Natural killer cell (primary cell): Measurements from ENCODE around the gene PAH. TPM values are rescaled to one million over a fixed set of nuclear protein-coding genes. Genes with fewer than 3 reads are reported as not detected.
A peak's percentile ranks its signal among the peaks of the same experiment; 100 is the strongest.

ENCODE experiments used
- ATAC-seq, 3 donors: fragments of 150-1000 bp in 2 of 3; fragments of 200-7000 bp in 1 of 3; cut with Tn5 transposase; 1 replicate in 1 of 3; 2 replicates in 2 of 3; pipeline ENCODE4 v1.10.0; 2021; ENCODE audit warnings: mild to moderate bottlenecking in 2 of 3, moderate library complexity in 2 of 3
- DNase-seq, 2 donors: peaks; one replicate each; pipeline versions ENCODE4 v3.0.0 to v3.0.0-alpha.2; 2013 to 2021; ENCODE audit warnings: mixed read lengths in 1 of 2
- H3K27ac ChIP-seq: one replicate; pipeline ENCODE4 v1.5.1; 2013; ENCODE audit warnings: mild to moderate bottlenecking, low read length
- H3K27me3 ChIP-seq: one replicate; pipeline ENCODE4 v1.6.1; 2013; ENCODE audit warnings: low read length; ENCODE audit not compliant: control insufficient read depth, insufficient read depth
- H3K36me3 ChIP-seq: one replicate; pipeline ENCODE4 v1.6.1; 2013; ENCODE audit warnings: low read length; ENCODE audit not compliant: control insufficient read depth, insufficient read depth
- H3K4me1 ChIP-seq: one replicate; pipeline ENCODE4 v1.6.1; 2013; ENCODE audit warnings: low read length; ENCODE audit not compliant: control insufficient read depth, insufficient read depth
- H3K4me3 ChIP-seq: one replicate; pipeline ENCODE4 v1.5.1; 2013; ENCODE audit warnings: low read length
- H3K9me3 ChIP-seq: one replicate; pipeline ENCODE4 v1.6.1; 2013; ENCODE audit warnings: low read length; ENCODE audit not compliant: control insufficient read depth, insufficient read depth
- H3K27ac Mint-ChIP-seq, 2 donors: one replicate each; pipeline ENCODE4 v1.8.0; 2022; ENCODE audit warnings: mild to moderate bottlenecking in 2 of 2, mixed read lengths in 2 of 2, moderate library complexity in 1 of 2
- H3K27me3 Mint-ChIP-seq, 2 donors: one replicate each; pipeline ENCODE4 v1.8.0; 2022; ENCODE audit warnings: low read depth in 2 of 2, mixed read lengths in 2 of 2
- H3K36me3 Mint-ChIP-seq: one replicate; pipeline ENCODE4 v1.8.0; 2022; ENCODE audit warnings: mixed read lengths
- H3K4me1 Mint-ChIP-seq, 2 donors: one replicate each; pipeline ENCODE4 v1.8.0; 2022; ENCODE audit warnings: mixed read lengths in 2 of 2
- H3K4me3 Mint-ChIP-seq: one replicate; pipeline ENCODE4 v1.8.0; 2022; ENCODE audit warnings: mild to moderate bottlenecking, moderate library complexity, mixed read lengths
- H3K9me3 Mint-ChIP-seq, 2 donors: one replicate each; pipeline ENCODE4 v1.8.0; 2022; ENCODE audit warnings: mixed read lengths in 2 of 2
- CTCF ChIP-seq: fragments of 200-600 bp; IDR thresholded peaks from one replicate; pipeline ENCODE4 v1.8.0; 2022; ENCODE audit warnings: antibody characterized with exemption
- WGBS: methylation state at CpG from one replicate; pipeline ENCODE4 v1.1.7; 2013; ENCODE audit warnings: missing lambda C conversion rate; ENCODE audit not compliant: insufficient coverage; 5-methylcytosine and 5-hydroxymethylcytosine counted together
- intact Hi-C: fragments of 100-400 bp; cut with micrococcal nuclease; formaldehyde crosslinking; loops from one replicate; pipeline ENCODE4 v1.14.2; 2022
- total RNA-seq, 4 donors: library from RNA; stranded (reverse); fragments of 120-200 nt in 1 of 4; gene quantifications; one replicate each; pipeline versions ENCODE4 v1.2.3 to v1.2.4, GENCODE V29; 2013 to 2022

Gene PAH
- total RNA-seq, 3 donors from 2014 or later (not counting 1 experiment from before 2014, with no cell fraction given) = not detected

GRCh38 chr12:102885043-102885932 is 31.8 kb downstream of the PAH start:
- no peaks in the 10 kb centered on the region for H3K4me1 ChIP-seq
- DNase-seq (no peak), ATAC-seq (no peak)
- no peak overlapping the region for H3K27ac ChIP-seq
- no peaks in the 10 kb centered on the region for H3K9me3 ChIP-seq
- no peaks in the 10 kb centered on the region for H3K4me1 Mint-ChIP-seq
- peaks cover 0 to 6% of the 10 kb centered on the region in 2 donors for H3K27me3 Mint-ChIP-seq
- H3K36me3 ChIP-seq = no peaks in the 10 kb centered on the region
- no peaks in the 10 kb centered on the region for H3K36me3 Mint-ChIP-seq
- intact Hi-C loops = no loop called here
- no peak overlapping the region for H3K4me3 Mint-ChIP-seq
- WGBS = 76% methylated on average over 19 of the region's 20 CpGs
- no peak overlapping the region for H3K4me3 ChIP-seq
- no peak overlapping the region for H3K27ac Mint-ChIP-seq
- no peak for TF ChIP-seq CTCF
- H3K9me3 Mint-ChIP-seq = no peaks in the 10 kb centered on the region
- H3K27me3 ChIP-seq = no peaks in the 10 kb centered on the region

GRCh38 chr12:102883204-102883799 is 33.7 kb downstream of the PAH start:
- TF ChIP-seq CTCF = peak; percentile 10
- ATAC-seq (no peak), DNase-seq (peak in 1 of 2 donors; percentile 54)
- no peaks in the 10 kb centered on the region for H3K27me3 ChIP-seq
- Mint-ChIP-seq H3K36me3 (no peaks in the 10 kb centered on the region), H3K27me3 (peaks cover 0 to 7% of the 10 kb centered on the region in 2 donors), H3K4me1 (no peaks in the 10 kb centered on the region), H3K9me3 (no peaks in the 10 kb centered on the region), H3K27ac (no peak overlapping the region), H3K4me3 (no peak overlapping the region)
- no peaks in the 10 kb centered on the region for H3K36me3 ChIP-seq
- WGBS = 30% methylated on average over 8 of the region's 8 CpGs
- no peaks in the 10 kb centered on the region for H3K4me1 ChIP-seq
- no peaks in the 10 kb centered on the region for H3K9me3 ChIP-seq
- H3K4me3 ChIP-seq = no peak overlapping the region
- intact Hi-C loops = loop anchor here (2.0 kb wide), 1 partner anchor 665 kb away; no protein-coding TSS in a partner anchor
- H3K27ac ChIP-seq = no peak overlapping the region

GRCh38 chr12:102880783-102881182 is 36.3 kb downstream of the PAH start:
- Histone ChIP-seq H3K36me3 (no peaks in the 10 kb centered on the region), H3K9me3 (no peaks in the 10 kb centered on the region), H3K27me3 (no peaks in the 10 kb centered on the region), H3K4me3 (no peak overlapping the region), H3K27ac (no peak overlapping the region), H3K4me1 (no peaks in the 10 kb centered on the region)
- WGBS = 82% methylated on average over 5 of the region's 5 CpGs
- ATAC-seq (no peak), DNase-seq (no peak)
- Mint-ChIP-seq H3K27me3 (peaks cover 0 to 7% of the 10 kb centered on the region in 2 donors), H3K36me3 (no peaks in the 10 kb centered on the region), H3K4me1 (no peaks in the 10 kb centered on the region), H3K4me3 (no peak overlapping the region), H3K9me3 (peaks cover 0 to 2% of the 10 kb centered on the region in 2 donors), H3K27ac (no peak overlapping the region)
- intact Hi-C loops = no loop called here
- TF ChIP-seq CTCF = no peak
